NCI-H128 (cell line): Measurements from ENCODE around the gene DIP2B.
A peak's percentile ranks its signal among the peaks of the same experiment; 100 is the strongest.
"Not testable (repeated sequence)": the region's sequence is repeated elsewhere in the genome, so short reads cannot be mapped to it uniquely, and the experiment has no call there.

Experiments
- DNase-seq: peaks from one replicate; lab custom pipeline; 2025; ENCODE audit not compliant: unreplicated experiment; lab: John Stamatoyannopoulos, UW

DIP2B gene

GRCh38 chr12:50763639-50764285, 259.0 kb downstream of the DIP2B start, which contains the start of gene ATF1:
ATF1 (plus strand) TSS chr12:50764101; CDS start chr12:50780146, 16,045 bp downstream.
- peak; percentile 83 for DNase-seq

DNA sequence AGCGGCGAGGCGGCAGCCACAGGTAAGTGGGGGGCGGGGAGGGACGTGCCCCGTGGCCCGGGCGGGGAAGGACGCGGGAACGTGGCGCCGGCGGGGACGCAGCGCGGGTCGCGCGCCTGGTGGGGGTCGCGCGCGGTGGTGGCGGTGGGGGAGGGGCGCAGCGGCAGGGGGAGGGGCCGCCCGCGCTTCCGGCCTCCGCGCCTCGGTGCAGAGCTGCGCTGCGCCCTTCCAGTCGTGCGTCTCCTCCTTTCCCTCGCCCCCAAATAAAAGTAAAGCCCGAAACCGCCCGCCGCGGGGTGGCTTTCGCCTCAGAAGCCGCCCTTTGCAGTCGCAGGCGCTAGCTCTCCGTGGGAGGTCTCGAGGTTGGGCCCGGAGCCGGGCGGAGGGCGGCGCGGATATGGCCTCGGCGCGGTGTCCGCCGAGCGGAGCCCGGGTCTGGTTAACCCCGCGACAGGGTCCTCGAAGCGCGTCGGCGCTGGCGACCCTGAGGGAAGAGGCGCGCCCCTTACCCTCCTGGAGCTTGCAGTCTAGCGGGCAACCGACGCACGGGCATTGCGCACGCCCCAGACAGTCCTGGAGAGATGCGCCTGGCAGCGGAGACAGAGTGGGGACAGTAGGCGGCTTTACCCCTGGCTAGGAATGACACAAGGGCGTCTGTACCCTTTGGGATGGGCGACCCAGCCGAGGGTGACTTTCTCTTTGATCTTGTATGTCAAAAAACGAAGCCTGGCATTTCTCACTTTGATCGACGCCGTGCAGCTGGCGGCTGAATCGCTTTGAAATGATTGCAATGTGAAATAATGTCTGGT, 259.7 kb downstream of the DIP2B start:
- DNase-seq, result peak; percentile 40

DNA sequence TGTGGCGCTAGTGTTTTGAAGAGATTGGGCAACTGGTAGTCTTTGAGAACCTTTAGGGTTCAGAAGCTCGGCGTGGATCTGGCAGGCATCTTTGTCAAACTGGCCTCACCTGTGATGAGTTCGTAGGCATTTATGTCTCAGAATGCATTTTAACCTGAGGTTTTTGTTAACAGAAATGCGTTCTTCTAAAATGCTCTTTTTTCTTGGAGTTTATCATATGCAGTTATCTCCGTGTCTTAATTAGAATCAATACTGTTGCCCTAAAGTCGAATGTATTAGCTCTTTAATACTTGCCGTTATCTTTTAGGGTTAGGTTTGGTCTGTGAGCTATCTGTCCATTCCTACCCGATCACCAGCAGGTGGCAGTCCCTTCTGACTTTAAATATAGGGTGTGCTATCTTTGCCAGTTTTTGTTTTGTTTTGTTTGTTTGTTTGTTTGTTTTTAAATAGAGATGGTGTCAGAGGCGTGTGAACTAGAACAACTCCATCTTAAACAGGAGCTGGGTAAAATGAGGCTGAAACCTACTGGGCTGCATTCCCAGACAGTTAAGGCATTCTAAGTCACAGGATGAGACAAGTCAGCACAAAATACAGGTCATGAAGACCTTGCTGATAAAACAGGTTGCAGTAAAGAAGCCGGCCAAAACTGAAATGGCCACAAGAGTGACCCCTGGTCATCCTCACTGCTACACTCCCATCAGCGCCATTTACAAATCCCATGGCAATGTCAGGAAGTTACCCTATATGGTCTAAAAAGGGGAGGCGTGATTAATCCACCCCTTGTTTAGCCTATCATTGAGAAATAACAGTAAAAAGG, 260.5 kb downstream of the DIP2B start:
- peak; percentile 15 for DNase-seq

DNA sequence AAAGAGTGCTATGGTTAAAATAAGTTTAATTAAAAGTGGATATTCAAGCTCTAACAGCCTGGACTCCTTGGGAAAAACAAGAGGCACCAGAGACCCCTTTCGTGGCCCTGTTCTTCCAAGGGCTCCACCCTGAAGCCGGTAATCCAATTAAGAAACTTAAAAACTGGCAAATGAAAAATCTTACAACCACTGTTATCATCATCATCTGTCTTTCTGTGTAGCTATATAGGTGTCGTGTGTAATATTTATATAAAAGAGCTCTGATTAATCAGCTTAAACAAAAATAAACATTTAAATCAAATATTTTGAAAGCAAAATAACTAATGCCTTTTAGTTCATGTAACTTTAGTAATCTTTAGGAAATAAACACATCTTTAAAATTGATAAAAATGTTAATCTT, 263.6 kb downstream of the DIP2B start:
- DNase-seq, result no peak

- DNase-seq, result not testable (repeated sequence)
These were observed 264.0 kb downstream of the DIP2B start for GRCh38 chr12:50768813-50769212.

DNA sequence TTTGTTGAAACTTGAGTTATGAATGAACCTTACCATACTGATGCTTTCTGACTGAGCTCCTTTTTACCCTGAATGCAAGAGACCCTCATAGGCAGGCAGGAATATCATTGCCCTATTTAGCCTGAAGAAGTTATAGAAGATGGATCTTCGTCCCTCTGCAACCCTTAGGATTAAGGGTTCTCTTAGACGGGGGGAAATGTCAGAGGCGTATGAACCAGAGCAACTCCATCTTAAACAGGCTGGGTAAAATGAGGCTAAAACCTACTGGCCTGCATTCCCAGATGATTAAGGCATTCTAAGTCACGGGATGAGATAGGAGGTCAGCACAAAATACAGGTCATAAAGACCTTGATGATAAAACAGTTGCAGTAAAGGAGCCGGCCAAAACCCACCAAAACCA, 266.6 kb downstream of the DIP2B start:
- DNase-seq, result no peak

DNA sequence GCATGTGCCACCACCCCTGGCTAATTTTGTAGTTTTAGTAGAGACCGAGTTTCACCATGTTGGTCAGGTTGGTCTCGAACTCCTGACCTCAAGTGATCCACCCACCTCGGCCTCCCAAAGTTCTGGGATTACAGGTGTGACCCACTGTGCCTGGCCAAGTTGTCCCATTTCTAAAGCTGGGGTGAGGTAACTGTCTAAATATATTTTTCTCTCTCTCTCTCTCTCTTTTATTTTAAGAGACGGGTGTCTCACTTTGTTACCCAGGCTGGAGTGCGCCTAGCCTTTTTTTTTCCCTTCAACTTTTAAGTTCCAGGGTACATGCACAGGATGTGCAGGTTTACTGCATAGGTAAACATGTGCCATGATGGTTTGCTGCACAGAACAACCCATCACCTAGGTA, 267.7 kb downstream of the DIP2B start:
- no peak for DNase-seq

- no peak for DNase-seq
These were observed 268.1 kb downstream of the DIP2B start for GRCh38 chr12:50772877-50773276.

DNA sequence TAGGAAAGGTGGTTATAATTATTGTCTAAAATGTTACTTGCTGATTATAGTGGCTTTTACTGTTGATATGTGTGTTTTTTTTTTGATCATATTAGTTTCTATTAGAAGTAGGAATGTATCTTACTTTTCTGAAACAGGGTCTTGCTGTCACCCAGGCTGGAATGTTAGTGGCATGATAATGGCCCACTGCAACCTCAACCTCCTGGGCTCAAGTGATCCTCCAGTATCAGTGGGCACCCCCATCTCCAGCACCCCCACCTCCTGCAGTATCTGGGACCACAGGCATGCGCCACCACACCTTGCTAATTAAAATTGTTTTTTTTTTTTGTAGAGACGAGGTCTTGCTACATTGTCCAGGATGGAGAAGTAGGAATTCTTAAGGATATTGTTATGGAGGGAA, 270.5 kb downstream of the DIP2B start:
- DNase-seq, result no peak

- no peak for DNase-seq
These were observed 272.3 kb downstream of the DIP2B start for GRCh38 chr12:50776749-50777728.

GRCh38 chr12:50778663-50779590, 274.1 kb downstream of the DIP2B start:
- no peak for DNase-seq

DNA sequence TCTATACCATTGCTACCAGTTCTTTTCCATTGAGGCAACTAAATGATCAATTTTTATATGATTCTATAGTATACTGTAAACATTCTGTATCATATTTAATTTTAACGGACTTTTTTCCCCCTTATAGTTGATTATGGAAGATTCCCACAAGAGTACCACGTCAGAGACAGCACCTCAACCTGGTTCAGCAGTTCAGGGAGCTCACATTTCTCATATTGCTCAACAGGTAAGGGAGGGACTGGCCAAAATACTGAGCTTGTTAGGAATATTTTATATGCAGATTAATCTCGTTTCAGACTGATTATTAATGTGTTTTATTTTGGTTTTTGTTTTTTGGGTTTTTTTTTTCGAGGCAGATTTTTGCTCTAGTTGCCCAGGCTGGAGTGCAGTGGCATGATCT, 275.2 kb downstream of the DIP2B start:
- DNase-seq, result no peak

DNA sequence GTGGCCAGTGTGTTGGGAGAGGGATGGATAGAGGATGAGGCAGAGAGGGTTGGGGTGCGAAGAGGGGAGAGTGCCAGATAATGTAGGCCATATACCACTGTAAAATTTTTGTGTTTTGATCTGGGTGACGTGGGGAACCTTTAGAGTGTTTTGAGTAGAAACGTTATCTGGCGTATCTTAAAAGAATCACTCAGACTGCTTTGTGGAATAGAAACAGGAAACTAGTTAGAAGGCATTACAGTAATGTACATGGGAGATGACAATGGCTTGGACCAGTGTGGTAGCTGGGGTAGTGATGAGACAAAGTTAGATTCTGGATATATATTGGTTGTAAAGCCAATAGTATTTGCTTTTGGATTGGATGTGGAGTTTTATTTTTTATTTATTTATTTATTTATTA, 279.7 kb downstream of the DIP2B start:
- no peak for DNase-seq

- DNase-seq, result no peak
These were observed 280.7 kb downstream of the DIP2B start for GRCh38 chr12:50785406-50786001.

- no peak for DNase-seq
These were observed 281.9 kb downstream of the DIP2B start for GRCh38 chr12:50786498-50787231.

GRCh38 chr12:50787618-50788017, 282.8 kb downstream of the DIP2B start:
- no peak for DNase-seq

DNA sequence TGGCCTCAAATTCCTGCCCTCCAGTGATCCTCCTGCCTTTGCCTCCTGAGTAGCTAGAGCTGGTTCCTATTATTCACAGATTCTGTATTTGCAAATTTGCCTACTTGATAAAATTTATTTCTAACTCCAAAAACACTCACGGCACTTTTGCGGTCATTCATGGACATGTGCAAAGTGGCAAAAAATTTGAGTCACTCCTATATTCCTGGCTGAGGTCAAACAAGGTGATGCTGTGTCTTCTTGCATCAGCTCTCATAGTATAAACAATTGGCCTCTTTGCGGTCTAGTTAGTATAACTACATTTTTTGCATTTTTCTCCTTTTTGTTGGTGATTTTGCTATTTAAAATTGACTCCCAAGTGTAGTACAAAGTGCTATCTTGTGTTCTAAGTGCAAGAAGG, 283.8 kb downstream of the DIP2B start:
- no peak for DNase-seq

DNA sequence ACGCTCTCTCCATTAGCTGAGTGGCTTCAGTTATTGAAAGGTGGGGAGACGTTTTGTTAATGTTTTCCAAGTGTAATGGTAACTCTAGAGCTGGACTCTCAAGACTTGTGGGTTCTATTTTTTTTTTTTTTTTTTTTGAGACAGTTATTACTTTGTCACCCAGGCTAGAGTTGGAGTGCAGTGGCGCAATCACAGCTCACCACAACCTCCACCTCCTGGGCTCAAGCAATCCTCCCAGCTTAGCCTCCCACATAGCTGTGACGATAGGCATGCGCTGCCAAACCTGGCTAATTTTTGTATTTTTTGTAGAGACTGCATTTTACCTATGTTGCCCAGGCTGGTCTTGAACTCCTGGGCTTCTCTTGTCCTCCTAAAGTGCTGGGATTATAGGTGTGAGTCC, 285.3 kb downstream of the DIP2B start:
- DNase-seq, result no peak
